BE2C (cell line): ENCODE data around the gene KIAA1614.

Experiments
- DNase-seq: peaks from one replicate; pipeline ENCODE4 v3.0.0-alpha.2; 2020
- H3K27me3 ChIP-seq: fragments of 250-450 bp; sonication (Bioruptor Pico); 2 replicates; pipeline ENCODE4 v1.5.1; 2020; ENCODE audit warnings: mild to moderate bottlenecking
- H3K36me3 ChIP-seq: fragments of 250-450 bp; sonication (Bioruptor Pico); 2 replicates; pipeline ENCODE4 v1.5.1; 2020; ENCODE audit warnings: mild to moderate bottlenecking
- H3K4me1 ChIP-seq: fragments of 250-450 bp; sonication (Bioruptor Pico); 2 replicates; pipeline ENCODE4 v1.5.1; 2020
- H3K4me3 ChIP-seq: 2 replicates; pipeline ENCODE4 v1.5.1; 2011; ENCODE audit warnings: low read depth, low read length
- H3K9me3 ChIP-seq: fragments of 250-450 bp; sonication (Bioruptor Pico); 2 replicates; pipeline ENCODE4 v1.5.1; 2020
- TF ChIP-seq, protein P1 (sequence below): IDR thresholded peaks from 2 replicates; pipeline ENCODE4 v1.5.1; 2012; ENCODE audit warnings: mild to moderate bottlenecking, low read depth, low read length

KIAA1614 gene

DNA sequence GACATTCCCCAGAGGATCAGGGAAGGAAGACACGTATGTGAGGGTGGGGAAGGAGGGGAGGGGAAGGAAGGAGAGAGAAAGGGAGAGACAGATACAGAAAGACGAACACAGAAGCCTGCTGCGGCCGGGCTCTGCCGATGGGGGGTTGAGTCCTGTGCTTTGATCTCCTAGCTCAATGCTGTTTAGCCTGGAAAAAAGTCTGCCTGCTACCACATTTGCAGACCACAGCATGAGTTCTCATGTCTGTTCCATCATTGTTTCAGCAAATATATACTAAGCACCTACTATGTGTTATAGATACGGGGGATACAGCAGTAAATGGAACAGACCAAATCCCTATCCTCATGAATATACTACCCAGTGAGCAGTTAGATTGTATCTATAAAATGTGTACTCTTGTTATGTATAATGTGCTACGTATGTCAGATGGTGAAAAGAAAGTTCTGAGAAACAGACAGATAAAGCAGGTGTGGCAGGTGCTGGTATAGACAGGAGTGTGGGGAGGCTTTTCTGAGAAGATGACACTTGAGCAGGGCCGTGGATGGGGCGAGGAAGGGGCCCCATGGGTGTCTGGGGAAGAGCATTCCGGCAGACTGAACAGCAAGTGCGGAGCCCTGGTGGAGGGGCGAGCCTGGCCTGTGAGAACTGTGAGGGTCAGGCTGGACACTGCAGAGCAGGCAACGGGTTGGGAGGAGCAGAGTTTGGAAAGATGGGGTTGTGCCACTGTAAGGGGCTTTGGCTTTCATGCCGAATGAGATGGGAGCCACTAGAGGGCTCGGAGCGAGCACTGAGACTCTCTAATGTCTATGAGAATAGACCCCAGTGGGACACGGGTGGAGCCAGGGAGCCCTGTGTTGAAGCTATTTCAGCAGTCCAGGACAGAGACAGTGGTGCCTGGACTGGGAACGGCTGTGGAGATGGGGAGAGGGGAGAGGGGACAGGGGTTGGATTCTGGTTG, 34.1 kb downstream of the KIAA1614 start:
- H3K27me3 ChIP-seq, result no peaks in the 10 kb centered on the region
- DNase-seq, result no peak
- no peaks in the 10 kb centered on the region for H3K9me3 ChIP-seq
- H3K4me1 ChIP-seq, result no peaks in the 10 kb centered on the region
- H3K4me3 ChIP-seq, result no peak overlapping the region
- H3K36me3 ChIP-seq, result peaks cover 29% of the 10 kb centered on the region
- TF ChIP-seq, protein P1, sequence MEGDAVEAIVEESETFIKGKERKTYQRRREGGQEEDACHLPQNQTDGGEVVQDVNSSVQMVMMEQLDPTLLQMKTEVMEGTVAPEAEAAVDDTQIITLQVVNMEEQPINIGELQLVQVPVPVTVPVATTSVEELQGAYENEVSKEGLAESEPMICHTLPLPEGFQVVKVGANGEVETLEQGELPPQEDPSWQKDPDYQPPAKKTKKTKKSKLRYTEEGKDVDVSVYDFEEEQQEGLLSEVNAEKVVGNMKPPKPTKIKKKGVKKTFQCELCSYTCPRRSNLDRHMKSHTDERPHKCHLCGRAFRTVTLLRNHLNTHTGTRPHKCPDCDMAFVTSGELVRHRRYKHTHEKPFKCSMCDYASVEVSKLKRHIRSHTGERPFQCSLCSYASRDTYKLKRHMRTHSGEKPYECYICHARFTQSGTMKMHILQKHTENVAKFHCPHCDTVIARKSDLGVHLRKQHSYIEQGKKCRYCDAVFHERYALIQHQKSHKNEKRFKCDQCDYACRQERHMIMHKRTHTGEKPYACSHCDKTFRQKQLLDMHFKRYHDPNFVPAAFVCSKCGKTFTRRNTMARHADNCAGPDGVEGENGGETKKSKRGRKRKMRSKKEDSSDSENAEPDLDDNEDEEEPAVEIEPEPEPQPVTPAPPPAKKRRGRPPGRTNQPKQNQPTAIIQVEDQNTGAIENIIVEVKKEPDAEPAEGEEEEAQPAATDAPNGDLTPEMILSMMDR, result no peak

DNA sequence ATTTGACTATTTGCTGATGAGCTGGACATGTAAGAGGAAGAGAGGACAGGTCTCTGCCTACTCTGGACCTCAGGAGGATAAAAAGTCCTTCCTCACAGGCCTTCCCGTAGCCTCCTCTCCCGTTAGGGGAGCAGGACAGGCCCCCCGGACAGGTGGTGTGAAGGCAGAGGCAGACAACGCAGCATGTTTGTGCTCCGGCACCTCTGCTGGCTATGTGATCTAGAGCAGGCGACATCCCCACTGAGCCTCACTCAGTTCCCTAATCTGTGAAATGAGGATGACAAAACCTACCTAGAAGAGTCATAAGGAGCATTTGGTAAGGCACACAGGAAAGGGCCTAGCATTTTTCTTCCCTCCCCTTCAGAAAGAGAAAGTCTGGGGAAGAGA, 34.8 kb downstream of the KIAA1614 start:
- Histone ChIP-seq H3K27me3 (no peaks in the 10 kb centered on the region), H3K36me3 (peaks cover 29% of the 10 kb centered on the region), H3K4me3 (no peak overlapping the region), H3K4me1 (no peaks in the 10 kb centered on the region), H3K9me3 (no peaks in the 10 kb centered on the region)
- TF ChIP-seq, protein P1, result no peak
- DNase-seq, result no peak

DNA sequence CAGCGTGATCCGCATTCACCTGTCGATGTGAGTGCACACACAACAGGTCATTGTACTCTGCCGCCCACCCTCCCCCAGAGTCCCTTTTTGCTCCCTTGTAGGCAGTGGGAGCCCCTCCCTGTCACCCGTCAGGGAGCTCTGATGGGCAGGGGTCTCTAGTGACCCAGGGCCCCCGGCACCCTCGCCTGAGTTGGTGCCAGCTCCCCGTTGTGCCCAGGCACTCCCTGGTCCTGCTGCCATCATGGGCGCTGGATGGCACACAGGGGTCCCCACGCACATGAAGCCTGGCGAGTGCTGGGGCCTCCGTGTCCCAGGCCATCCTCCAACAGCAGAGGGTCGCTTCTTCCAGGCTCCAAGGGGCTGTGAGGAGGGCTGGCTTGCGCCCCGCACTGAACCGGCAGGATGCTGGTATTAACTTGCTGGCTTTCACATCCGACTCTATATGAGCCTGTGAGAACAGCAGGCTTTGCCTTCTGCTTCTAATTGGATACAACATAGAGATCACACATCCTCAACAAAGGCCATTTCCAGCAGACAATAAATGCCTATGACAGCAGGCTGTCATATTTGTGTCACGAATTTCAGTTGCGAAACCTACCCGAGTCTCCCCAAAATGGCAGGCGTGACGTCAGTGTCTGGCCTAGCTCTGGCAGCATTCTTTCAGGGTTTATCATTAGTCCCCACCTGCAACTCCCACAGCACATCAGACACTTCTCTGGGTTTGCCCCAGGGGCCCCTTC, 35.4 kb downstream of the KIAA1614 start:
- TF ChIP-seq, protein P1, result no peak
- H3K4me1 ChIP-seq, result no peaks in the 10 kb centered on the region

DNA sequence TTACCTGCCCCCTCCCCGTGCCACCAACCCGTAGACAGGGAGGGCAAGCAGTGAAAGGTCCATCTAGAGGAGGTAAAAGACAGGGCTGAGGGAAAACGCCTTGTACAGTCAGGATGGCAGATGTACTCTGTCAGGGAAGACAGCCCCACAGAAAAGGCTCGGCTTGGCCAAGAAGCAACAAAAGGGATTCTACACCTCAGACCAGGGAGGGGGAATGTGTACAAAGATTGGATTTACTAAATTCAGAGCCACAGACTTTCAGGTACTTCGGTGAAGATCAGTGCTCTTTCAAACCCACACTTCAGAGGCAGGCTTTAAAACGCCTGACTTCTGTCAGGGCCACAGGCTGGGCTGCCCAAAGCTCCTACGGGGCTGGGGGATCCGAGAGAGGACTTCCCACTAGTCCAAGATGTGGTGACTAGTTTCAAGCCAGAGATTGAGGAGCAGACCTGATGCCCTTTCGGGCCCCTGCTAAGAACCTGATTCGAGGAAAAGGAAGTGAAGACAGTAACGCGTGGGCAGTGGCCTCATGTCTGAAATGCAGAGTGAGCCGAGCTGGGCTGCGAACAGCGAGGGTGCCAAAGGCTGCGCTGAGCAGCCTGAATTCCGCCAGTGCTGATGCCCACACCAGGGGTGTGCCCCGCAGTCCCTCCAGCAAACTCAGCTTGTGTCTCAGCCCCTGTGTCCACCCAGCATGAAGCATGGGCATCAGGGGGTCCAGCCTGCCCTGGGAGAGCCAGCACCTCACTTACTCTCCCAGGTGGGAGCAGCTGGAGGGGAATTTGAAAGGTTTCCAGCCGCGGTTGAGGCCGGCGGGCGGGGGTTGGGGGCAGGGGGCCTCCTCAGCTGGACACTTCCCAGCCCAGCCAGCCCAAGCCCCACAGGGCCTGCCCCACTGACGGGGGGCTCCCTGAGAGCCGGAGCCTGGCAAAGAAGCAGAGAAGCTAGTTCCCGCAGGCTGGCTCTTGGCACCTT, 36.2 kb downstream of the KIAA1614 start:
- Histone ChIP-seq H3K27me3 (no peaks in the 10 kb centered on the region), H3K36me3 (peaks cover 29% of the 10 kb centered on the region), H3K4me3 (no peak overlapping the region), H3K9me3 (no peaks in the 10 kb centered on the region), H3K4me1 (peaks cover 5% of the 10 kb centered on the region; the same call in 1 of the 2 replicates)
- DNase-seq, result no peak
- TF ChIP-seq, protein P1, result no peak

More for the DNA sequence above, 35.4 kb downstream of the KIAA1614 start:
- Histone ChIP-seq H3K27me3 (no peaks in the 10 kb centered on the region), H3K36me3 (peaks cover 29% of the 10 kb centered on the region), H3K4me3 (no peak overlapping the region), H3K9me3 (no peaks in the 10 kb centered on the region)
- DNase-seq, result no peak

DNA sequence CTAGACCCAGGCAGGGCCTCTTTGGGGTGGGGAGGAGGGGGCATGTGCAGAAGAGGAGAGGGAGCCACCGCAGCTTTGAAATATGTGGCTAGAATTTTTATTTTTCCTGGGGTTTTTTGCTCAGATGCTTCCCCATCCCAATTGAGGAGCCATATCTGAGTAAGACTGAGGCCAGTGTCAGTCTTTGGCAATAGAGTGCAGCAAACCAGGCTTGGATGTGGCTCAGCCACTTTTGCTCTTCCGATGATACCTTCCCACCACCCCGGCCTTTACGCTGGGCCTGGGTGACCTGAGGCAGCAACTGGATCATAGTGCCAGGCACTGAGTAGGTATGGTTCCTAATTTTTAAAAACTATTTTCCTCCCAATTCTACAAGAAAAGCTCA, 36.9 kb downstream of the KIAA1614 start:
- DNase-seq, result no peak
- H3K9me3 ChIP-seq, result no peaks in the 10 kb centered on the region
- H3K27me3 ChIP-seq, result no peaks in the 10 kb centered on the region
- peaks cover 9% of the 10 kb centered on the region for H3K4me1 ChIP-seq
- TF ChIP-seq, protein P1, result no peak
- H3K36me3 ChIP-seq, result peaks cover 32% of the 10 kb centered on the region
- no peak overlapping the region for H3K4me3 ChIP-seq
